HepG2 (cell line): ENCODE results near the gene OARD1. TPM values are rescaled to one million over a fixed set of nuclear protein-coding genes. Genes with fewer than 3 reads are reported as not detected.
A peak's percentile ranks its signal among the peaks of the same experiment; 100 is the strongest.

Experiments
- GTF3A ChIP-seq: sonication (generic); formaldehyde crosslinking; conservative IDR thresholded peaks from 2 replicates; pipeline ENCODE4 v1.4.0; 2020; ENCODE audit warnings: mild to moderate bottlenecking, missing genetic modification reagents
- HDAC2 ChIP-seq: sonication (generic); formaldehyde crosslinking; IDR thresholded peaks from 2 replicates; pipeline ENCODE4 v1.4.0; 2020; ENCODE audit warnings: missing genetic modification reagents
- HNF1A ChIP-seq, 2 experiments: sonication (generic) in 1 of 2; formaldehyde crosslinking in 1 of 2; IDR thresholded peaks; 2 replicates each; pipeline versions ENCODE4 v1.4.0 to v1.6.1; 2016 to 2020; ENCODE audit warnings: borderline replicate concordance in 1 of 2, low read depth in 1 of 2, mild to moderate bottlenecking in 1 of 2, missing genetic modification reagents in 1 of 2
- KLF15 ChIP-seq: sonication (generic); formaldehyde crosslinking; IDR thresholded peaks from 2 replicates; pipeline ENCODE4 v1.8.1; 2023; ENCODE audit warnings: borderline replicate concordance, mild to moderate bottlenecking, inconsistent platforms, missing genetic modification reagents, mixed read lengths
- MTA1 ChIP-seq: sonication (generic); formaldehyde crosslinking; IDR thresholded peaks from 2 replicates; pipeline ENCODE4 v1.4.0; 2020; ENCODE audit warnings: missing genetic modification reagents, mild to moderate bottlenecking, borderline replicate concordance
- POLR2A ChIP-seq, 2 experiments: IDR thresholded peaks; 2 replicates each; pipeline ENCODE4 v1.6.1; 2011; ENCODE audit warnings: low read depth in 2 of 2, low read length in 2 of 2, mild to moderate bottlenecking in 1 of 2, moderate library complexity in 1 of 2; ENCODE audit not compliant: insufficient read depth in 1 of 2
- POLR2AphosphoS5 ChIP-seq: IDR thresholded peaks from 2 replicates; pipeline ENCODE4 v1.6.1; 2012; ENCODE audit warnings: low read depth, low read length
- SMARCE1 ChIP-seq: fragments of 450-650 bp; IDR thresholded peaks from 2 replicates; pipeline ENCODE4 v1.6.1; 2017; ENCODE audit warnings: borderline replicate concordance
- TMF1 ChIP-seq: sonication (generic); formaldehyde crosslinking; IDR thresholded peaks from 2 replicates; pipeline ENCODE4 v1.8.1; 2022; ENCODE audit warnings: low read depth, missing genetic modification reagents
- ZBTB44 ChIP-seq: sonication (generic); formaldehyde crosslinking; IDR thresholded peaks from 2 replicates; pipeline ENCODE4 v1.4.0; 2020; ENCODE audit warnings: missing genetic modification reagents
- ZFP36L1 ChIP-seq: sonication (generic); formaldehyde crosslinking; IDR thresholded peaks from 2 replicates; pipeline ENCODE4 v1.8.0; 2022; ENCODE audit warnings: mild to moderate bottlenecking, missing genetic modification reagents, moderate library complexity
- ZHX2 ChIP-seq, 2 experiments: sonication (generic) in 1 of 2; formaldehyde crosslinking in 1 of 2; IDR thresholded peaks; 2 replicates each; pipeline versions ENCODE4 v1.6.1 to v1.9.0; 2014 to 2022; ENCODE audit warnings: antibody characterized with exemption in 1 of 2, borderline replicate concordance in 1 of 2, inconsistent platforms in 1 of 2, low read depth in 1 of 2, missing genetic modification reagents in 1 of 2
- ZNF256 ChIP-seq: sonication (generic); formaldehyde crosslinking; conservative IDR thresholded peaks from 2 replicates; pipeline ENCODE4 v1.4.0; 2020; ENCODE audit warnings: missing genetic modification reagents
- ZNF558 ChIP-seq: sonication (generic); formaldehyde crosslinking; IDR thresholded peaks from 2 replicates; pipeline ENCODE4 v1.9.0; 2022; ENCODE audit warnings: mild to moderate bottlenecking, missing genetic modification reagents, borderline replicate concordance
- ZNF816 ChIP-seq: sonication (generic); formaldehyde crosslinking; IDR thresholded peaks from 2 replicates; pipeline ENCODE4 v1.8.0; 2022; ENCODE audit warnings: missing genetic modification reagents, mild to moderate bottlenecking, borderline replicate concordance
- ZNF83 ChIP-seq: sonication (generic); formaldehyde crosslinking; IDR thresholded peaks from 2 replicates; pipeline ENCODE4 v1.4.0; 2020; ENCODE audit warnings: missing genetic modification reagents, mild to moderate bottlenecking, borderline replicate concordance
- ZNF850 ChIP-seq: sonication (generic); formaldehyde crosslinking; conservative IDR thresholded peaks from 2 replicates; pipeline ENCODE4 v1.9.0; 2021; ENCODE audit warnings: mild to moderate bottlenecking, missing genetic modification reagents
- polyA plus RNA-seq, 8 experiments: library from polyadenylated mRNA; depleted of rRNA in 3 of 8; stranded (reverse) in 7 of 8; unstranded in 1 of 8; fragments of >200 nt; fragmentation: Illumina TruSeq in 4 of 8; extraction: Trizol in 4 of 8; gene quantifications; 2 replicates each; pipeline versions ENCODE4 v1.2.1 to v1.2.3, GENCODE V29; 2011 to 2016; ENCODE audit warnings: low read depth in 4 of 8, missing spikeins in 1 of 8, mixed read lengths in 1 of 8; ENCODE audit not compliant: insufficient read depth in 1 of 8
- total RNA-seq, 5 experiments: library from RNA; depleted of rRNA; stranded (reverse); fragments of >200 nt; fragmentation: Illumina TruSeq; extraction: Trizol; gene quantifications; 2 replicates each; pipeline ENCODE4 v1.2.3, GENCODE V29; 2016; ENCODE audit warnings: low read depth in 1 of 5

The OARD1 gene
- total and polyA plus RNA-seq, 2 of the 13 experiments (the other 11 are each of a cell fraction or from before 2014, with no cell fraction given), result 18.4 to 49.0 TPM

- TF ChIP-seq HNF1A (IDR thresholded peaks at IDR 0.05; ENCODE audit: low read depth) (peak; percentile 59; the same call in 1 of the 2 replicates), HNF1A (CRISPR knock-in tag; IDR thresholded peaks at IDR 0.05; ENCODE audit: borderline replicate concordance) (peak; percentile 79; the same call in 1 of the 2 replicates), MTA1 (CRISPR knock-in tag) (no peak), ZNF83 (CRISPR knock-in tag) (no peak), KLF15 (CRISPR knock-in tag) (no peak), ZBTB44 (CRISPR knock-in tag) (no peak), GTF3A (no peak), ZFP36L1 (CRISPR knock-in tag) (no peak), ZHX2 (IDR thresholded peaks at IDR 0.05; ENCODE audit: low read depth) (no peak), ZHX2 (CRISPR knock-in tag; IDR thresholded peaks at IDR 0.05; ENCODE audit: borderline replicate concordance) (no peak), POLR2A (IDR thresholded peaks at IDR 0.05; ENCODE audit: insufficient read depth in 1 of 2, low read depth in 2 of 2, low read length in 2 of 2) (no peak), HDAC2 (no peak; the same call in 1 of the 2 replicates), ZNF850 (no peak), ZNF256 (CRISPR knock-in tag) (no peak), ZNF558 (CRISPR knock-in tag) (no peak), SMARCE1 (no peak), TMF1 (CRISPR knock-in tag) (no peak; the same call in 1 of the 2 replicates), ZNF816 (no peak), POLR2AphosphoS5 (no peak)
Measured at GRCh38 chr6:41065550-41066026, 6.6 kb downstream of the OARD1 start (continued).
